NB4 (cell line): Measurements from ENCODE around the gene UBTD2.
"Not testable (repeated sequence)": the region's sequence is repeated elsewhere in the genome, so short reads cannot be mapped to it uniquely, and the experiment has no call there.

Experiments
- DNase-seq: peaks from one replicate; pipeline ENCODE4 v3.0.0; 2010; ENCODE audit warnings: low read depth
- H3K4me3 ChIP-seq: one replicate; pipeline ENCODE4 v1.5.1; 2011; ENCODE audit warnings: mild to moderate bottlenecking, low read depth, low read length, moderate library complexity
- CTCF ChIP-seq: IDR thresholded peaks from one replicate; pipeline ENCODE4 v1.5.1; 2012; ENCODE audit warnings: low read depth, low read length
- MAX ChIP-seq: IDR thresholded peaks from 2 replicates; pipeline ENCODE4 v1.6.1; 2011; ENCODE audit warnings: low read depth, low read length
- MYC ChIP-seq: IDR thresholded peaks from 2 replicates; pipeline ENCODE4 v1.6.1; 2011; ENCODE audit warnings: low read depth, low read length
- POLR2A ChIP-seq: IDR thresholded peaks from 2 replicates; pipeline ENCODE4 v1.6.1; 2011; ENCODE audit warnings: mild to moderate bottlenecking; ENCODE audit not compliant: insufficient read length; ENCODE audit errors: extremely low read depth

UBTD2 gene

GRCh38 chr5:172293745-172294342, 10.3 kb upstream of the UBTD2 start:
- H3K4me3 ChIP-seq, result no peak overlapping the region
- no peak for DNase-seq
- TF ChIP-seq MYC, result no peak
- TF ChIP-seq MAX, result no peak

GRCh38 chr5:172293054-172293744, 9.6 kb upstream of the UBTD2 start:
- DNase-seq, result peak; percentile 86
- TF ChIP-seq CTCF, result peak; percentile 90
- no peak for TF ChIP-seq POLR2A
- no peak for TF ChIP-seq MYC
- no peak for TF ChIP-seq MAX
- H3K4me3 ChIP-seq, result no peak overlapping the region

DNA sequence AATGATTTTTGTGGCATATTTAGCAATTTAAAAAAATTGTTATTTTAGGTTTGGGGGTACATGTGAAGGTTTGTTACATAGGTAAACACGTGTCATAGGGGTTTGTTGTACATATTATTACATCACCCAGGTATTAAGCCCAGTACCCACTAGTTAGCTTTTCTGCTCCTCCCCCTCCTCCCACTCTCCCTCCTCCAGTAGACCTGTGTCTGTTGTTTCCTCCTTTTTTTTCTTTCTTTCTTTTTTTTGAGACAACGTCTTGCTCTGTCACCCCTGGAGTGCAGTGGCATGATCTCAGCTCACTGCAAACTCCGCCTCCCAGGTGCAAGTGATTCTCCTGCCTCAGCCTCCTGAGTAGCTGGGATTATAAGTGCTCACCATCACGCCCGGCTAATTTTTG, 8.3 kb upstream of the UBTD2 start:
- not testable (repeated sequence) for DNase-seq, H3K4me3 ChIP-seq

- no peak for TF ChIP-seq MYC
- TF ChIP-seq CTCF, result no peak
- no peak overlapping the region for H3K4me3 ChIP-seq
- no peak for DNase-seq
These were observed 4.9 kb upstream of the UBTD2 start for GRCh38 chr5:172288465-172288864.

DNA sequence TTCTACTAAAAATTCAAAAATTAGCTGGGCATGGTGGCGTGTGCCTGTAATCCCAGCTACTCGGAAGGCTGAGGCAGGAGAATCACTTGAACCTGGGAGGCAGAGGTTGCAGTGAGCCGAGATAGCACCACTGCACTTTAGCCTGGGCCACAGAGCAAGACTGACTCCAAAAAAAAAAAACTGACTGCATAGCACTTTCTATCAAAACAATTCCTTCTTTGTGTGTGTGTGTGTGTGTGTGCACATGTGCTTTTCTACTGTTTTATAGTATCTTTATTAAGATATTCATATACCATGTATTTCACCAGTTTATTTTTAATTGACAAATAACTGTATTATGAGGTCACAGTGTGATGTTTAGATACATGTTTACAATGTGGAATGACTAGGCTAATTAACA, 3.6 kb upstream of the UBTD2 start:
- H3K4me3 ChIP-seq, DNase-seq: not testable (repeated sequence)

DNA sequence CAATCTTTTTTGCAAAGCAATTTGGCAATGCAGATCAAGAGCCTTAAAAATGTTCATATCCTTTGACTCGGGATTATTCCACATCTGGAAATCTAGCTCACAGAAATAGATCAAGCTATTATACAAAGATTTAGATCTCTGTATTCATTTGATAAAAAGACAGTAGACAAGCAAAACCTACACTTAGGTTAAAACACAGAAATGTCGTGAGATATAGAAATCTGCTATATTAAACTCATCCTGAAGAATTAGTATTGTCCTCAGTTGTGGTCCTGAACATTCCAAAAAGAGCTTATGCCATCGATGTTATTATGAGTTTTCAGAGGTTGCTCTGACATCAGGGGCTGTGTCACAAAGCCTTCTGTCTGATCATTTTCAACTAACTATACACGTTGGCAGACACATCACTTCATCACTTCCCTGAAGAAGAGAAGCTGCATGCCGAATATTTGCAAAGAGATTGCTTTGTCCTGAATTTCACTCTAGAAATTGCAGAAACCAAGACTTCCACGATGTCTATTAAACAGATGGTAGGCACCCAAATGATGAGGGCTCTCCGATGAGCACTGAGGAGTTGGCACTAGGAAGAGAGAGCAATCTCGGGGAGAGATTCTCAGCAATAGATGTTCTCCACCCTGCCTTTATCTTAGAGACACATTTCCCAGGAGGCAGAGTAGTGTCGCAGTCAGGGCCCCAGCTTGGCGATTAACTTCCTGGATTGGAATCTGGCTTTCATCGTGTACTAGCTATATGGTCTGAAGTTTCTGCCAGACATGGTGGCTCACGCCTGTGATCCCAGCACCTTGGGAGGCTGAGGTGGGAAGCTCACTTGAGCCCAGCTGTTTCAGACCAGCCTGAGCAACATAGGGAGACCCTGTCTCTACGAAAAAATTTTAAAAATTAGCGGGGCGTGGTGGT, 1.9 kb upstream of the UBTD2 start:
- H3K4me3 ChIP-seq, result no peak overlapping the region
- TF ChIP-seq MAX (no peak), MYC (no peak)
- peak; percentile 18 for DNase-seq

DNA sequence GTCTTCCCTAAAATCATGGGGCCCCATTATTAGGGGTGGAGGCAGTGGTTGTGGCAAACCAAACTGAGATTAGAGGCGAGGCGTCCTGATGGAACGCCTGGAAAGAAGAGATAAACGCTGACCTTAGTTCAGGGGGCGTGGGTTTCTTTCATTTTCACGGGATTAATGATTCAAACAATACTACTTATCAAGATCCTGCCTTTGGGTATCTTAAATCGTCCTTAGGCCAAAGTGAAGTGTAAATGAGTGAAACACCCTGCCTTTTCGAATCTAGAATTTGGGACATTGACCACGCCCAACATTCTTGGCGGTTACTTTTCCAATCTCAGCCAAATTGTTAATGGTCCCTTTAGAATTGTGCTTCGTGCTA, 1.0 kb upstream of the UBTD2 start:
- TF ChIP-seq MAX, result no peak
- no peak for TF ChIP-seq CTCF
- TF ChIP-seq MYC, result no peak
- TF ChIP-seq POLR2A, result no peak
- no peak for DNase-seq
- H3K4me3 ChIP-seq, result peak overlapping the region; percentile 73
